Neural progenitor cell (in vitro differentiated cells): ENCODE results near the gene BCAS4.

Experiments used
- CTCF ChIP-seq: fragments of 200-600 bp; sonication (generic); IDR thresholded peaks from 2 replicates; pipeline ENCODE4 v1.5.1; 2017; ENCODE audit warnings: antibody characterized with exemption, mild to moderate bottlenecking
- EZH2 ChIP-seq: fragments of 200-600 bp; sonication (generic); IDR thresholded peaks from 2 replicates; pipeline ENCODE4 v1.6.1; 2017; ENCODE audit warnings: antibody characterized with exemption, mild to moderate bottlenecking, moderate library complexity

- TF ChIP-seq CTCF (no peak), EZH2 (no peak)
These were observed 97.5 kb downstream of the BCAS4 start for GRCh38 chr20:50892394-50892793.
